ENCODE data around the gene SGK1.
A peak's percentile ranks its signal among the peaks of the same experiment; 100 is the strongest.

The SGK1 gene

GRCh38 chr6:134343066-134343465, 25.2 kb upstream of the SGK1 start:
- Histone ChIP-seq H3K4me2 (ENCODE audit: low read length) (no peak overlapping the region), H3K27me3 (ENCODE audit: low read depth, low read length) (no peaks in the 10 kb centered on the region), H3K9me3 (ENCODE audit: insufficient read depth, low read length) (no peaks in the 10 kb centered on the region), H3K36me3 (replicated peaks; ENCODE audit: low read depth, low read length) (no peaks in the 10 kb centered on the region), H3K9ac (ENCODE audit: low read length) (no peak overlapping the region), H3K4me3 (ENCODE audit: low read length) (no peak overlapping the region), H4K20me1 (ENCODE audit: insufficient read depth, low read length) (no peaks in the 10 kb centered on the region), H3K27ac (ENCODE audit: low read length) (no peak overlapping the region), H3K79me2 (ENCODE audit: low read length) (no peaks in the 10 kb centered on the region), H2AFZ (ENCODE audit: low read depth, low read length) (no peak overlapping the region), H3K4me1 (ENCODE audit: low read length) (peaks cover 10% of the 10 kb centered on the region)
- TF ChIP-seq EZH2phosphoT487 (IDR thresholded peaks at IDR 0.05; ENCODE audit: low read depth) (no peak), CTCF (IDR thresholded peaks at IDR 0.05; ENCODE audit: low read depth, low read length) (no peak)

GRCh38 chr6:134341999-134342567, 24.2 kb upstream of the SGK1 start:
- no peak for TF ChIP-seq EZH2phosphoT487 (IDR thresholded peaks at IDR 0.05; ENCODE audit: low read depth)
- Histone ChIP-seq H4K20me1 (ENCODE audit: insufficient read depth, low read length) (no peaks in the 10 kb centered on the region), H3K36me3 (replicated peaks; ENCODE audit: low read depth, low read length) (no peaks in the 10 kb centered on the region), H3K9me3 (ENCODE audit: insufficient read depth, low read length) (no peaks in the 10 kb centered on the region), H3K4me1 (ENCODE audit: low read length) (peaks cover 10% of the 10 kb centered on the region), H3K4me2 (ENCODE audit: low read length) (no peak overlapping the region), H3K27me3 (ENCODE audit: low read depth, low read length) (no peaks in the 10 kb centered on the region), H3K27ac (ENCODE audit: low read length) (no peak overlapping the region), H2AFZ (ENCODE audit: low read depth, low read length) (no peak overlapping the region), H3K4me3 (ENCODE audit: low read length) (no peak overlapping the region), H3K79me2 (ENCODE audit: low read length) (no peaks in the 10 kb centered on the region), H3K9ac (ENCODE audit: low read length) (no peak overlapping the region)

GRCh38 chr6:134340179-134340975, 22.5 kb upstream of the SGK1 start:
- Histone ChIP-seq H3K4me2 (ENCODE audit: low read length) (peak overlapping the region; percentile 28; the same call in 1 of the 2 replicates), H3K9me3 (ENCODE audit: insufficient read depth, low read length) (no peaks in the 10 kb centered on the region), H3K4me1 (ENCODE audit: low read length) (peaks cover 10% of the 10 kb centered on the region), H3K4me3 (ENCODE audit: low read length) (no peak overlapping the region), H3K27me3 (ENCODE audit: low read depth, low read length) (no peaks in the 10 kb centered on the region), H3K36me3 (replicated peaks; ENCODE audit: low read depth, low read length) (no peaks in the 10 kb centered on the region), H3K79me2 (ENCODE audit: low read length) (no peaks in the 10 kb centered on the region), H3K27ac (ENCODE audit: low read length) (no peak overlapping the region), H2AFZ (ENCODE audit: low read depth, low read length) (no peak overlapping the region), H4K20me1 (ENCODE audit: insufficient read depth, low read length) (no peaks in the 10 kb centered on the region), H3K9ac (ENCODE audit: low read length) (no peak overlapping the region)
- TF ChIP-seq CTCF (IDR thresholded peaks at IDR 0.05; ENCODE audit: low read depth, low read length): no peak
- TF ChIP-seq EZH2phosphoT487 (IDR thresholded peaks at IDR 0.05; ENCODE audit: low read depth): no peak

GRCh38 chr6:134339216-134339615, 21.3 kb upstream of the SGK1 start:
- H3K27ac ChIP-seq (ENCODE audit: low read length): no peak overlapping the region
- H2AFZ ChIP-seq (ENCODE audit: low read depth, low read length): no peak overlapping the region
- no peaks in the 10 kb centered on the region for H3K79me2 ChIP-seq (ENCODE audit: low read length)
- no peak overlapping the region for H3K4me3 ChIP-seq (ENCODE audit: low read length)
- peaks cover 10% of the 10 kb centered on the region for H3K4me1 ChIP-seq (ENCODE audit: low read length)
- no peaks in the 10 kb centered on the region for H3K36me3 ChIP-seq (replicated peaks; ENCODE audit: low read depth, low read length)
- H3K27me3 ChIP-seq (ENCODE audit: low read depth, low read length): no peaks in the 10 kb centered on the region
- no peak for TF ChIP-seq CTCF (IDR thresholded peaks at IDR 0.05; ENCODE audit: low read depth, low read length)
- TF ChIP-seq EZH2phosphoT487 (IDR thresholded peaks at IDR 0.05; ENCODE audit: low read depth): no peak
- H3K4me2 ChIP-seq (ENCODE audit: low read length): no peak overlapping the region
- no peaks in the 10 kb centered on the region for H3K9me3 ChIP-seq (ENCODE audit: insufficient read depth, low read length)
- H3K9ac ChIP-seq (ENCODE audit: low read length): no peak overlapping the region
- H4K20me1 ChIP-seq (ENCODE audit: insufficient read depth, low read length): no peaks in the 10 kb centered on the region
